PC-3 (cell line): ENCODE measurements around the gene ABCA12. TPM values are rescaled to one million over a fixed set of nuclear protein-coding genes. Genes with fewer than 3 reads are reported as not detected.

ENCODE experiments used
- ATAC-seq: fragments of 200-7000 bp; cut with Tn5 transposase; 2 replicates; pipeline ENCODE4 v1.9.1; 2020; ENCODE audit warnings: mild to moderate bottlenecking, moderate library complexity
- BruUV-seq: library from RNA; stranded (reverse); fragments of 400-500 nt; replicated peaks from 2 replicates; lab custom pipeline; 2021; lab: Mats Ljungman, UMichigan
- CTCF ChIA-PET: fragments of 300-600 bp; sonication (Branson Sonifier 250); formaldehyde crosslinking; loops from one replicate; lab custom pipeline; 2022; ENCODE audit warnings: antibody characterized with exemption; lab: Charles Lee
- POLR2A ChIA-PET: fragments of 300-600 bp; sonication (Branson Sonifier 250); formaldehyde crosslinking; loops from one replicate; lab custom pipeline; 2022; ENCODE audit warnings: antibody characterized with exemption; ENCODE audit not compliant: unreplicated experiment; lab: Charles Lee
- DNase-seq: peaks from one replicate; pipeline ENCODE4 v3.0.0-alpha.2; 2015
- H2AFZ ChIP-seq: fragments of 300-600 bp; sonication (generic); 2 replicates; pipeline ENCODE4 v1.6.0; 2016; ENCODE audit warnings: antibody characterized with exemption, low read length
- H3F3A ChIP-seq: fragments of 300-600 bp; sonication (generic); one replicate; pipeline ENCODE4 v1.6.0; 2017; ENCODE audit warnings: antibody characterized with exemption, low read length, control low read depth, mild to moderate bottlenecking; ENCODE audit not compliant: unreplicated experiment
- H3K27ac ChIP-seq: fragments of 300-600 bp; sonication (generic); 2 replicates; pipeline ENCODE4 v1.5.1; 2016; ENCODE audit warnings: mild to moderate bottlenecking, low read length
- H3K27me3 ChIP-seq: fragments of 300-600 bp; sonication (generic); 2 replicates; pipeline ENCODE4 v1.6.1; 2016; ENCODE audit warnings: low read length, mixed read lengths
- H3K36me3 ChIP-seq: fragments of 300-600 bp; sonication (generic); 2 replicates; pipeline ENCODE4 v1.6.1; 2016; ENCODE audit warnings: low read depth, mixed run types, low read length, mixed read lengths
- H3K4me1 ChIP-seq: fragments of 300-600 bp; sonication (generic); 2 replicates; pipeline ENCODE4 v1.5.1; 2016; ENCODE audit warnings: low read length; ENCODE audit not compliant: insufficient read depth
- H3K4me2 ChIP-seq: fragments of 300-600 bp; sonication (generic); 2 replicates; pipeline ENCODE4 v1.6.0; 2016; ENCODE audit warnings: low read length
- H3K4me3 ChIP-seq: fragments of 300-600 bp; sonication (generic); 2 replicates; pipeline ENCODE4 v1.5.1; 2016; ENCODE audit warnings: mild to moderate bottlenecking, low read length, mixed read lengths
- H3K79me2 ChIP-seq: fragments of 300-600 bp; sonication (generic); 2 replicates; pipeline ENCODE4 v1.6.1; 2017; ENCODE audit warnings: low read length, mixed read lengths
- H3K9ac ChIP-seq: fragments of 300-600 bp; sonication (generic); 2 replicates; pipeline ENCODE4 v1.6.0; 2016; ENCODE audit warnings: mild to moderate bottlenecking, low read length
- H3K9me2 ChIP-seq: fragments of 300-600 bp; sonication (generic); replicated peaks from 2 replicates; pipeline ENCODE4 v1.6.1; 2016; ENCODE audit warnings: mixed run types, low read length, mixed read lengths
- H3K9me3 ChIP-seq: fragments of 300-600 bp; sonication (generic); 2 replicates; pipeline ENCODE4 v1.6.1; 2016; ENCODE audit warnings: low read length, mixed read lengths
- H4K20me1 ChIP-seq: fragments of 300-600 bp; sonication (generic); 2 replicates; pipeline ENCODE4 v1.6.1; 2016; ENCODE audit warnings: low read length, mixed read lengths
- CTCF ChIP-seq: fragments of 300-600 bp; sonication (generic); conservative IDR thresholded peaks from 2 replicates; pipeline ENCODE4 v1.5.1; 2017; ENCODE audit warnings: antibody characterized with exemption, low read depth, mild to moderate bottlenecking, low read length
- EZH2 ChIP-seq: fragments of 300-600 bp; sonication (generic); IDR thresholded peaks from one replicate; pipeline ENCODE4 v1.6.1; 2017; ENCODE audit warnings: antibody characterized with exemption, mild to moderate bottlenecking, low read length; ENCODE audit not compliant: unreplicated experiment
- EZH2phosphoT487 ChIP-seq: fragments of 300-600 bp; sonication (generic); IDR thresholded peaks from 2 replicates; pipeline ENCODE4 v1.6.1; 2018; ENCODE audit warnings: mild to moderate bottlenecking, antibody characterized with exemption, low read length, borderline replicate concordance
- intact Hi-C: fragments of 100-400 bp; cut with micrococcal nuclease; formaldehyde crosslinking; loops from 2 replicates; pipeline ENCODE4 v1.9.0; 2023
- total RNA-seq: library from RNA; depleted of rRNA; stranded (reverse); fragments of >200 nt; gene quantifications from 2 replicates; pipeline ENCODE4 v1.2.3, GENCODE V29; 2014

ABCA12 gene
- total RNA-seq, 1 experiment from 2014 or later: not detected

- no peaks in the 10 kb centered on the region for H3K9me2 ChIP-seq
- H3K9me3 ChIP-seq: no peaks in the 10 kb centered on the region
- ChIA-PET POLR2A (no interaction called here), CTCF (no interaction called here)
- no peak overlapping the region for H3K27ac ChIP-seq
- DNase-seq (no peak), ATAC-seq (no peak)
- no peak overlapping the region for H3K9ac ChIP-seq
- no TSS peak for BruUV-seq
- H3F3A ChIP-seq: no peaks in the 10 kb centered on the region
- intact Hi-C loops: no loop called here
- H3K4me1 ChIP-seq: no peaks in the 10 kb centered on the region
- H3K4me2 ChIP-seq: no peak overlapping the region
- no peaks in the 10 kb centered on the region for H3K36me3 ChIP-seq
- H2AFZ ChIP-seq: no peak overlapping the region
- no peak for TF ChIP-seq EZH2
- TF ChIP-seq EZH2phosphoT487: no peak
- TF ChIP-seq CTCF: no peak
- no peaks in the 10 kb centered on the region for H3K27me3 ChIP-seq
- H4K20me1 ChIP-seq: no peaks in the 10 kb centered on the region
- H3K79me2 ChIP-seq: no peaks in the 10 kb centered on the region
- no peak overlapping the region for H3K4me3 ChIP-seq
Observed at GRCh38 chr2:214902286-214902685, 236.1 kb downstream of the ABCA12 start.

GRCh38 chr2:214899751-214900150, 238.7 kb downstream of the ABCA12 start:
- H3K4me3 ChIP-seq: no peak overlapping the region
- H3F3A ChIP-seq: no peaks in the 10 kb centered on the region
- BruUV-seq: no TSS peak
- H3K9me3 ChIP-seq: no peaks in the 10 kb centered on the region
- no peak overlapping the region for H2AFZ ChIP-seq
- no peaks in the 10 kb centered on the region for H3K36me3 ChIP-seq
- no peaks in the 10 kb centered on the region for H3K9me2 ChIP-seq
- no peak overlapping the region for H3K9ac ChIP-seq
- no peak overlapping the region for H3K4me2 ChIP-seq
- CTCF ChIA-PET: no interaction called here
- H3K27me3 ChIP-seq: no peaks in the 10 kb centered on the region
- ATAC-seq (no peak), DNase-seq (no peak)
- no peaks in the 10 kb centered on the region for H3K79me2 ChIP-seq
- H3K27ac ChIP-seq: no peak overlapping the region
- TF ChIP-seq CTCF (no peak), EZH2phosphoT487 (no peak), EZH2 (no peak)
- H4K20me1 ChIP-seq: no peaks in the 10 kb centered on the region
- intact Hi-C loops: no loop called here
- POLR2A ChIA-PET: no interaction called here
- no peaks in the 10 kb centered on the region for H3K4me1 ChIP-seq

GRCh38 chr2:214896274-214896673, 242.2 kb downstream of the ABCA12 start:
- H2AFZ ChIP-seq: no peak overlapping the region

More at GRCh38 chr2:214896274-214896673, 242.2 kb downstream of the ABCA12 start:
- DNase-seq: no peak
- ChIA-PET CTCF (no interaction called here), POLR2A (no interaction called here)
- H3K79me2 ChIP-seq: no peaks in the 10 kb centered on the region
- TF ChIP-seq CTCF (no peak), EZH2phosphoT487 (no peak), EZH2 (no peak)
- no TSS peak for BruUV-seq
- ATAC-seq: peak; percentile 46
- H3K9me2 ChIP-seq: no peaks in the 10 kb centered on the region
- H3K4me3 ChIP-seq: no peak overlapping the region
- no peaks in the 10 kb centered on the region for H3K27me3 ChIP-seq
- intact Hi-C loops: no loop called here
- no peak overlapping the region for H3K9ac ChIP-seq
- H3K4me1 ChIP-seq: no peaks in the 10 kb centered on the region
- no peaks in the 10 kb centered on the region for H3K9me3 ChIP-seq
- H3K27ac ChIP-seq: no peak overlapping the region
- H3K4me2 ChIP-seq: no peak overlapping the region
- no peaks in the 10 kb centered on the region for H3F3A ChIP-seq
- H4K20me1 ChIP-seq: no peaks in the 10 kb centered on the region
- H3K36me3 ChIP-seq: no peaks in the 10 kb centered on the region
